ENCODE results near the gene MYD88.
"Not testable (repeated sequence)": the region's sequence is repeated elsewhere in the genome, so short reads cannot be mapped to it uniquely, and the experiment has no call there.

The MYD88 gene

GRCh38 chr3:38127611-38128302, 10.7 kb upstream of the MYD88 start:
- Mint-ChIP-seq H3K4me3 (no peak overlapping the region), H3K4me1 (peaks cover 9% of the 10 kb centered on the region), H3K36me3 (peaks cover 62% of the 10 kb centered on the region), H3K27ac (peak overlapping the region; percentile 42), H3K27me3 (no peaks in the 10 kb centered on the region), H3K9me3 (no peaks in the 10 kb centered on the region)
- CTCF ChIA-PET = interaction anchor here (0.8 kb wide), 1 partner anchor 14 kb away, joined by 3 read pairs; no protein-coding TSS in a partner anchor
- no peak for DNase-seq

DNA sequence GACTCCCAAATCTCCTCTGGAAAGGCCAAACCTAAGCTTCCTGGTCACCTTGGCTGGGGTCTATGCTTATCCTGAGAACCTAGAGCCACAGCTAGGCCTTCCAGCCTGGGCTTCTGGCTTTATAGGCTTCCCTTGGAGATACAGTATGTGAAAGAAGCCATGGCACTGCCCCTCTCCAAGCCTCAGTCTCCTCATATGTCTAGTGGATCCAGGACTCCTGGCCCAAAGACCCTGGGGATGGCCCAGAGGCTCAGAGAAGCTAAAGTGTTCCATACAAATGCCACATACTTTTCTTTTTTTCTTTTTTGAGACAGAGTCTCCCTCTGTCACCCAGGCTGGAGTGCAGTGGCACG, 10.2 kb upstream of the MYD88 start:
- Mint-ChIP-seq H3K36me3 (peaks cover 58% of the 10 kb centered on the region), H3K4me1 (peaks cover 12% of the 10 kb centered on the region), H3K27ac (no peak overlapping the region), H3K9me3 (no peaks in the 10 kb centered on the region), H3K4me3 (no peak overlapping the region), H3K27me3 (no peaks in the 10 kb centered on the region)
- CTCF ChIA-PET = interaction anchor here (0.8 to 3.5 kb wide), 3 partner anchors 10 to 354 kb away, joined by 3 to 17 read pairs (median 3); no protein-coding TSS in a partner anchor
- DNase-seq = no peak

DNA sequence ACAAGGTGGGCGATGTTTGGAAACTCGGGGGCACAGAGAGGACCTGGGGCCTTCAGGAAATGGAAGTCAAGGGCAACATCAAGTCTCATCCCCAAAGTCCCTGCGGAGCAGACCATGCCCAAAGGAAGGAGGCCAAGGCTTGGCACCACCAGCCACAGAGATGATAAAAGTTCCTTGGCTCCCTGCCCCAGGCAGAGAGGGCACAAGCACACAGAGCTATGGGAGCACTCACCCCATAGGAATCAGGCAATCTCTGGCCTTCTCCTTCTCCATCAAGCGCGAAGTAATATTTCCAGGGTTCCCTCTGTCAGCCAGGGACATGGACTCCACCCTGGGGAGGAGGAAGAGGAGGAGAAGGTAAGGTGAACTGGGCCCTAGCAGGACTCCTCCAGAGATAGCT, 9.4 kb upstream of the MYD88 start:
- H3K36me3 Mint-ChIP-seq = peaks cover 61% of the 10 kb centered on the region
- no peaks in the 10 kb centered on the region for H3K27me3 Mint-ChIP-seq
- DNase-seq = no peak
- no peak overlapping the region for H3K27ac Mint-ChIP-seq
- H3K9me3 Mint-ChIP-seq = no peaks in the 10 kb centered on the region
- no peak overlapping the region for H3K4me3 Mint-ChIP-seq
- CTCF ChIA-PET = interaction anchor here (0.9 to 3.5 kb wide), 2 partner anchors 11 to 353 kb away, joined by 3 to 17 read pairs; no protein-coding TSS in a partner anchor
- H3K4me1 Mint-ChIP-seq = peaks cover 19% of the 10 kb centered on the region

GRCh38 chr3:38130631-38131065, 7.8 kb upstream of the MYD88 start:
- CTCF ChIA-PET = interaction anchor here (1.0 to 3.5 kb wide), 5 partner anchors 9 to 215 kb away, joined by 3 to 17 read pairs (median 3); no protein-coding TSS in a partner anchor
- no peak for DNase-seq

DNA sequence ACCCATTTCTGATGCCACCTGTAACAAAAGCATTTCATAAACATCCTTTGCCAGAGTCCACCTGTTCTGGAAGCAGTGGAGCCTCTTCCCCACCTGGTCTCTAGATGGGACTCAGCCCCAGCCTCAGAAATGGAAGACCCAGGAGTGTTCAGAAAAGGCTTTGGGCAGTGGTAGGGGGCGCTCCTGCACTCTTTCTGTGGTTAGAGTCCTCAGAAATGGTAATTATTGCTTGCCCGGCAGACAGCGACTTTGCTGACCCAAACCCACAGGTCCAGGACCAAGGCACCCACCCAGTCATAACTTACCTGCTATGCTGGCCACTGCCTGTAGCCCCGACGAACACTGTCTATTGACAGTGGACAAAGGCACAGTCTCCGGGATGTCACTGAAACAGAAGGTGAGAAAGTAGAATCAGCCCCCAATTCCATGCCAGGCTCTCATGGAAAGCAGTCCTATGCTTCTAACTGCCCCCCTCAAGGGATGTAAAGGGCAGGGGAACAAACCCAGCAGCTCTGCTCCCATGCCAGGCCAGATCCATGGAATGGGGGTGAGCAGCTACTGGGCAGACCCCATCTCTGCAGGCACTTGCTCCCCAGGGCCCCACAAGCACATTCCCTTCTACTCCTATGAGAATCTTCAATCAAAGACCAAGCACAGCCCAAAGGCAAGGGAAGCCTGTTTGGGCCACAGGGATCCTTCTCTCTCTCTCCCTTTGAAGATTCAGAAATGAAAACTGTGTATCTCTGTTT, 6.7 kb upstream of the MYD88 start:
- Mint-ChIP-seq H3K9me3 (no peaks in the 10 kb centered on the region), H3K27me3 (no peaks in the 10 kb centered on the region), H3K36me3 (peaks cover 58% of the 10 kb centered on the region), H3K4me1 (peaks cover 42% of the 10 kb centered on the region), H3K27ac (no peak overlapping the region), H3K4me3 (no peak overlapping the region)
- DNase-seq = peak; percentile 44
- CTCF ChIA-PET = interaction anchor here (1.0 to 3.5 kb wide), 5 partner anchors 8 to 351 kb away, joined by 3 to 17 read pairs (median 4); no protein-coding TSS in a partner anchor

More at GRCh38 chr3:38130631-38131065, 7.8 kb upstream of the MYD88 start:
- Mint-ChIP-seq H3K27ac (no peak overlapping the region), H3K9me3 (no peaks in the 10 kb centered on the region), H3K27me3 (no peaks in the 10 kb centered on the region), H3K4me1 (peaks cover 35% of the 10 kb centered on the region), H3K36me3 (peaks cover 61% of the 10 kb centered on the region), H3K4me3 (no peak overlapping the region)

GRCh38 chr3:38133209-38133556, 5.3 kb upstream of the MYD88 start:
- Mint-ChIP-seq H3K27ac (no peak overlapping the region), H3K27me3 (no peaks in the 10 kb centered on the region), H3K4me1 (peaks cover 51% of the 10 kb centered on the region), H3K4me3 (no peak overlapping the region), H3K36me3 (peaks cover 46% of the 10 kb centered on the region), H3K9me3 (no peaks in the 10 kb centered on the region)
- no peak for DNase-seq
- CTCF ChIA-PET = interaction anchor here (0.5 to 1.4 kb wide), 3 partner anchors 16 to 193 kb away, joined by 3 read pairs; no protein-coding TSS in a partner anchor

GRCh38 chr3:38133557-38134405, 4.7 kb upstream of the MYD88 start:
- Mint-ChIP-seq H3K27me3 (no peaks in the 10 kb centered on the region), H3K9me3 (no peaks in the 10 kb centered on the region), H3K27ac (peak overlapping the region; percentile 22), H3K4me3 (no peak overlapping the region), H3K36me3 (peaks cover 45% of the 10 kb centered on the region), H3K4me1 (peaks cover 54% of the 10 kb centered on the region)
- DNase-seq = no peak
- CTCF ChIA-PET = interaction anchor here (0.5 to 1.0 kb wide), 2 partner anchors 16 to 193 kb away, joined by 3 read pairs; no protein-coding TSS in a partner anchor

DNA sequence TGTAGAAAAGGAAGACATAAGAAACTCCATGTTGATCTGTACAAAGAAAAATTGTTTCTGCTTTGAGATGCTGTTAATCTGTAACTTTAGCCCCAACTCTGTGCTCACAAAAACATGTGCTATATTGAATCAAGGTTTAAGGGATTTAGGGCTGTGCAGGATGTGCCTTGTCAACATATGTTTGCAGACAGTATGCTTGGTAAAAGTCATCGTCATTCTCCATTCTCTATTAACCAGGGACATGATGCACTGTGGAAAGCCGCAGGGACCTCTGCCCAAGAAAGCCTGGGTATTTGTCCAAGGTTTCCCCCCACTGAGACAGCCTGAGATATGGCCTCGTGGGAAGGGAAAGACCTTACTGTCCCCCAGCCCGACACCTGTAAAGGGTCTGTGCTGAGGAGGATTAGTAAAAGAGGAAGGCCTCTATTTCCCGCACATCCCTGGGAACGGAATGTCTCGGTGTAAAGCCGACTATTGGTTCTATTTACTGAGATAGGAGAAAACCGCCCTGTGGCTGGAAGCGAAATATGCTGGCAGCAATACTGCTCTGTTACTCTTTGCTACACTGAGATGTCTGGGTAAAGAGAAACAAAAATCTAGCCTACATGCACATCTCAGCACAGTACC, 3.8 kb upstream of the MYD88 start:
- CTCF ChIA-PET, H3K27ac Mint-ChIP-seq, H3K9me3 Mint-ChIP-seq, DNase-seq, H3K27me3 Mint-ChIP-seq: not testable (repeated sequence)
- Mint-ChIP-seq H3K4me1 (peaks cover 59% of the 10 kb centered on the region), H3K4me3 (peak overlapping the region; percentile 90), H3K36me3 (peaks cover 43% of the 10 kb centered on the region)

DNA sequence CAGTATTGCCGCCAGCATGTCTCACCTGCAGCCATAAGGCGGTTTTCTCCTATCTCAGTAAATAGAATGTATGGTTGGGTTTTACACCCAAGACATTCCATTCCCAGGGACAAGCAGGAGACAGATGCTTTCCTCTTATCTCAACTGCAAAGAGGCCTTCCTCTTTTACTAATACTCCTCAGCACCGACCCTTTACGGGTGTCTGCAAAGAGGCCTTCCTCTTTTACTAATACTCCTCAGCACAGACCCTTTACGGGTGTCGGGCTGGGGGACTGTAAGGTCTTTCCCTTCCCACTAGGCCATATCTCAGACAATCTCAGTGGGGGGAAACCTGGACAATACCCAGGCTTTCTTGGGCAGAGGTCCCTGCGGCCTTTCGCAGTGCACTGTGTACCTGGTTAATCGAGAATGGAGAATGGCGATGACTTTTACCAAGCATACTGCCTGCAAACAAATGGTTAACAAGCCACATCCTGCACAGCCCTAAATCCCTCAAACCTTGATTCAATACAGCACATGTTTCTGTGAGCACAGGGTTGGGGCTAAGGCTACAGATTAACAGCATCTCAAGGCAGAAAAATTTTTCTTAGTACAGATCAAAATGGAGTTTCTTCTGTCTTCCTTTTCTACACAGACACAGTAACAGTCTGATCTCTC, 2.7 kb upstream of the MYD88 start:
- Mint-ChIP-seq H3K4me3 (peak overlapping the region; percentile 90), H3K27ac (peak overlapping the region; percentile 92), H3K36me3 (peaks cover 41% of the 10 kb centered on the region), H3K4me1 (peaks cover 71% of the 10 kb centered on the region)
- H3K27me3 Mint-ChIP-seq, H3K9me3 Mint-ChIP-seq: not testable (repeated sequence)
- CTCF ChIA-PET = interaction anchor here (1.0 to 1.8 kb wide), 2 partner anchors 27 to 210 kb away, joined by 3 to 6 read pairs; partner anchors contain the start of gene XYLB
- peak; percentile 62 for DNase-seq

GRCh38 chr3:38136393-38136776, 2.1 kb upstream of the MYD88 start:
- H3K4me1 Mint-ChIP-seq = peaks cover 77% of the 10 kb centered on the region
- CTCF ChIA-PET = interaction anchor here (1.0 to 1.8 kb wide), 4 partner anchors 19 to 210 kb away, joined by 3 to 6 read pairs (median 4); partner anchors contain the start of gene XYLB
- peak overlapping the region; percentile 92 for H3K27ac Mint-ChIP-seq
- no peaks in the 10 kb centered on the region for H3K27me3 Mint-ChIP-seq
- peak; percentile 47 for DNase-seq
- H3K36me3 Mint-ChIP-seq = peaks cover 46% of the 10 kb centered on the region
- H3K9me3 Mint-ChIP-seq = no peaks in the 10 kb centered on the region
- peak overlapping the region; percentile 90 for H3K4me3 Mint-ChIP-seq

DNA sequence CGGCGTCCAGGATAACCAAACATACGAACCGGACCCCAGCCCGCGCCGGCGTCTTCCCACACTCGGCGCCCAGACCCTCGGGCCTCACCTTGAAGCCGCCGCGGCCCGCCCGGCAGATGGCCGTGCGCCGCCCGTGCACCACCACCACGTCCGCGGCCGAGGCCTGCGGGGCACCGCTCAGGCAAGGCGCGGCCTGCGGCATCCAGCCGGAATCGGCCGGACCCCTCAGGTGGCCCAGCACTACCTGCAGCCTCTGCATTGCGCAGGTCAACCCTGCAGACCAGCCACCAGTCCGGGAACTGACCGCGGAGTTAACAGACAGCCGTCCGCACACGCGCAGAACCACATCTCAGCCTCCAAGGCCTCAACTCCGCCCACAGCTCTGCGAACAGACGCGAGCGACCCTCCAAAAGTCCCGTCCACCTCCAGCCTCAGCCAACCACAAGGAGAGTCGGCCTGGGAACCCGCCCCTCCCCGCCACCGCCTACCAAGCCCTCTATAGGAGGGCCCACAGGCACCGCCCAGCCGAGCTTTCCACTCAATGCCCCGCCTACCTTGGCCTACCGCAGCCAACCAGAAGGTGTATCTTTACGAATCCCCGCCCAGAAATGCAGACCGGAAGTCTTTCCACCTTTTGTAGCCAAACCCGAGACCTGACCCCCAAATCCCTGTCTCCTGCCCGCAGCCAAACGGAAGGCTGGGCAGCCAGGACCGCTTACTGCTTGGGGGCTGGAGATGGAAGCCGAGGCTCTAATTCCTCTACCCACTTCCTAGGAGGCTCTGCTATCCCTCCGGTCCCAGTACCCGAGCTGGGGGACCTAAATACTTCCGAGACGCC, 1.5 kb upstream of the MYD88 start, which contains the start of gene ACAA1:
Gene ACAA1, minus strand, starts transcription at position 351 of the 838 bp plus-strand sequence. Its CDS starts 92 bp downstream, at position 259.
- DNase-seq = peak; percentile 99
- peaks cover 47% of the 10 kb centered on the region for H3K36me3 Mint-ChIP-seq
- CTCF ChIA-PET = interaction anchor here (0.7 to 1.8 kb wide), 5 partner anchors 19 to 209 kb away, joined by 3 to 6 read pairs (median 4); partner anchors contain the start of gene XYLB
- H3K4me1 Mint-ChIP-seq = peaks cover 77% of the 10 kb centered on the region
- H3K9me3 Mint-ChIP-seq = no peaks in the 10 kb centered on the region
- no peaks in the 10 kb centered on the region for H3K27me3 Mint-ChIP-seq
- peak within 1 kb of the TSS; percentile 90 for H3K4me3 Mint-ChIP-seq
- peak within 1 kb of the TSS; percentile 95 for H3K27ac Mint-ChIP-seq
